GM12878 (cell line): ENCODE measurements around the gene C12orf56. TPM values are rescaled to one million over a fixed set of nuclear protein-coding genes. Genes with fewer than 3 reads are reported as not detected.

ENCODE experiments used
- EGR1 ChIP-seq, 2 experiments: IDR thresholded peaks; 1 replicate in 1 of 2; 2 replicates in 1 of 2; pipeline ENCODE4 v1.6.1; 2011 to 2012; ENCODE audit warnings: low read depth in 2 of 2, low read length in 2 of 2, borderline replicate concordance in 1 of 2, mild to moderate bottlenecking in 1 of 2, moderate library complexity in 1 of 2
- KLF5 ChIP-seq: fragments of 450-650 bp; IDR thresholded peaks from 2 replicates; pipeline ENCODE4 v1.6.1; 2014; ENCODE audit warnings: mild to moderate bottlenecking; ENCODE audit not compliant: partially characterized antibody
- MTA3 ChIP-seq: IDR thresholded peaks from 2 replicates; pipeline ENCODE4 v1.6.1; 2012; ENCODE audit warnings: low read length, inconsistent platforms, borderline replicate concordance
- NBN ChIP-seq: fragments of 450-650 bp; IDR thresholded peaks from 2 replicates; pipeline ENCODE4 v1.6.1; 2016
- NFYB ChIP-seq: IDR thresholded peaks from 2 replicates; pipeline ENCODE4 v1.6.1; 2011; ENCODE audit warnings: low read depth, mild to moderate bottlenecking, low read length, improper control_type of control experiment, moderate library complexity; ENCODE audit not compliant: insufficient read depth
- POU2F2 ChIP-seq: IDR thresholded peaks from 3 replicates; pipeline ENCODE4 v1.6.1; 2011; ENCODE audit warnings: low read depth, mild to moderate bottlenecking, low read length, borderline replicate concordance
- SMAD5 ChIP-seq: IDR thresholded peaks from 2 replicates; pipeline ENCODE4 v1.6.1; 2016; ENCODE audit warnings: antibody characterized with exemption, low read depth
- SMARCA5 ChIP-seq: fragments of 450-650 bp; IDR thresholded peaks from 2 replicates; pipeline ENCODE4 v1.6.1; 2017; ENCODE audit warnings: mild to moderate bottlenecking
- SP1 ChIP-seq: IDR thresholded peaks from one replicate; pipeline ENCODE4 v1.6.1; 2011; ENCODE audit warnings: low read depth, low read length
- ZNF24 ChIP-seq: fragments of 450-650 bp; IDR thresholded peaks from 2 replicates; pipeline ENCODE4 v1.6.1; 2017; ENCODE audit warnings: antibody characterized with exemption, mild to moderate bottlenecking
- polyA plus RNA-seq, 11 experiments: library from polyadenylated mRNA; depleted of rRNA in 4 of 11; unstranded in 6 of 11; stranded (reverse) in 5 of 11; fragments of >200 nt; fragmentation: Nextera tagmentation in 4 of 11; fragmentation: Illumina TruSeq in 1 of 11; extraction: Ambion mirVana in 4 of 11; extraction: Trizol in 1 of 11; gene quantifications; 1 replicate in 1 of 11; 2 replicates in 10 of 11; pipeline versions ENCODE4 v1.2.1 to v1.2.3, GENCODE V29; 2011 to 2016; ENCODE audit warnings: inconsistent platforms in 2 of 11, missing spikeins in 2 of 11, low read depth in 1 of 11
- total RNA-seq, 4 experiments: library from RNA; depleted of rRNA in 3 of 4; stranded (reverse); fragments of >200 nt in 3 of 4; fragmentation: Illumina TruSeq in 1 of 4; extraction: Trizol in 1 of 4; gene quantifications; 2 replicates each; pipeline versions ENCODE4 v1.2.1 to v1.2.3, GENCODE V29; 2013 to 2021
- TF ChIP-seq, protein P1 (sequence below), 3 experiments: IDR thresholded peaks in 2 of 3; conservative IDR thresholded peaks in 1 of 3; 2 replicates each; pipeline ENCODE4 v1.5.1; 2011; ENCODE audit warnings: low read depth in 3 of 3, low read length in 3 of 3, mild to moderate bottlenecking in 3 of 3, control low read depth in 2 of 3, moderate library complexity in 2 of 3, inconsistent platforms in 1 of 3, mixed read lengths in 1 of 3; ENCODE audit not compliant: control insufficient read depth in 2 of 3, insufficient read depth in 1 of 3; ENCODE audit errors: extremely low read depth in 1 of 3
- TF ChIP-seq, protein P2 (sequence below): IDR thresholded peaks from 2 replicates; pipeline ENCODE4 v1.6.1; 2012; ENCODE audit warnings: low read length, inconsistent platforms
- TF ChIP-seq, protein P3 (sequence below): fragments of 450-650 bp; IDR thresholded peaks from 2 replicates; pipeline ENCODE4 v1.6.1; 2018; ENCODE audit warnings: borderline replicate concordance, mild to moderate bottlenecking; ENCODE audit not compliant: partially characterized antibody
- TF ChIP-seq, protein P4 (sequence below): fragments of 450-650 bp; IDR thresholded peaks from 2 replicates; pipeline ENCODE4 v1.6.1; 2017; ENCODE audit warnings: low read depth, mild to moderate bottlenecking, moderate library complexity
- TF ChIP-seq, protein P5 (sequence below): fragments of 450-650 bp; IDR thresholded peaks from 2 replicates; pipeline ENCODE4 v1.6.1; 2017; ENCODE audit warnings: mild to moderate bottlenecking, low read depth, inconsistent platforms; ENCODE audit not compliant: poor library complexity, severe bottlenecking
- TF ChIP-seq, protein P6 (sequence below): fragments of 450-650 bp; IDR thresholded peaks from 2 replicates; pipeline ENCODE4 v1.6.1; 2016; ENCODE audit warnings: mild to moderate bottlenecking
- TF ChIP-seq, protein P7 (sequence below): IDR thresholded peaks from 2 replicates; pipeline ENCODE4 v1.6.1; 2012; ENCODE audit warnings: low read depth, low read length, improper control_type of control experiment

The C12orf56 gene
- total and polyA plus RNA-seq, 10 of the 15 experiments (the other 5 are each of a cell fraction or from before 2014, with no cell fraction given): not detected

DNA sequence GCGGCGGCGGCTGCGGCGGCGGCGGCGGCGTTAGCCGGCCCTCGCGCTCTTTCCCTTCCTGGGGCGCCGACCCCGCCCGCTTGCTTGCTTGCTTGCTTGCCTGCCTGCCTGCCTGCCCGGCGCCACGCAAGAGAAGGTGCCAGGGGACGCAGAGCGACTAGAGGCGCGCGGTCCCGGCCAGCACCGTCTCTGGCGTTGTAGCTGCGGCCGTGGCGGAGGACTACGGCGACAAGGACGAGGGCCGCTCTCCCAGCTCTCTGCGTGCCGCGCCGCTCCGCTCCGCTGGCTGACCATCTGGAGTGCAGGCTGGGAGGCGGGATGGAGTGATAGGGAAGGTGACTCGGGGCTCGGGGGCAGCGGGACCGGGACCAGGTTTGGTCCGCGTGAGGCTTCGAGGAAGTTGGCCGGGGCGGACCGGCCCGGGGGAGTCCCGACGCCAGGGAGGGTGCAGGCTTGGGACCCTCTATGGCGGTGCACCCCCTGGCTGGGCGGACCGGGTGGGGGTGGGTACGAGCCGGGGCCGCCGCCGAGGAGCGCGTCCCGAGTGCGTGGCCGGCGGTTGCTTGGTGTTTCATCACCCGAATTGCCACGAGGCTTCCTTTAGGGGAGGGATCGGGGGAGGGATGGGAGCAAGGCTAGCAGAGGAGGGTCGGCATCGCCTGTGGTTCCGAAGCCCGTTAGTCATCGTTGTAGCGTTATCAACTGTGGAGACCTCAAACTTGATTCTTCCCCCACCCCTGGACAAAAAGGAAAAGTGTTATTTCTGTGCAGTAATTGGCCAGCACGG is 14.1 kb upstream of the C12orf56 start (continued):
- TF ChIP-seq, protein P1, sequence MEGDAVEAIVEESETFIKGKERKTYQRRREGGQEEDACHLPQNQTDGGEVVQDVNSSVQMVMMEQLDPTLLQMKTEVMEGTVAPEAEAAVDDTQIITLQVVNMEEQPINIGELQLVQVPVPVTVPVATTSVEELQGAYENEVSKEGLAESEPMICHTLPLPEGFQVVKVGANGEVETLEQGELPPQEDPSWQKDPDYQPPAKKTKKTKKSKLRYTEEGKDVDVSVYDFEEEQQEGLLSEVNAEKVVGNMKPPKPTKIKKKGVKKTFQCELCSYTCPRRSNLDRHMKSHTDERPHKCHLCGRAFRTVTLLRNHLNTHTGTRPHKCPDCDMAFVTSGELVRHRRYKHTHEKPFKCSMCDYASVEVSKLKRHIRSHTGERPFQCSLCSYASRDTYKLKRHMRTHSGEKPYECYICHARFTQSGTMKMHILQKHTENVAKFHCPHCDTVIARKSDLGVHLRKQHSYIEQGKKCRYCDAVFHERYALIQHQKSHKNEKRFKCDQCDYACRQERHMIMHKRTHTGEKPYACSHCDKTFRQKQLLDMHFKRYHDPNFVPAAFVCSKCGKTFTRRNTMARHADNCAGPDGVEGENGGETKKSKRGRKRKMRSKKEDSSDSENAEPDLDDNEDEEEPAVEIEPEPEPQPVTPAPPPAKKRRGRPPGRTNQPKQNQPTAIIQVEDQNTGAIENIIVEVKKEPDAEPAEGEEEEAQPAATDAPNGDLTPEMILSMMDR (IDR thresholded peaks at IDR 0.05 in 2 of 3, conservative IDR thresholded peaks at IDR 0.05 in 1 of 3; ENCODE audit: control insufficient read depth in 2 of 3, extremely low read depth in 1 of 3, insufficient read depth in 1 of 3, low read depth in 3 of 3, low read length in 3 of 3): no peak
- TF ChIP-seq ZNF24 (no peak), POU2F2 (no peak), NBN (peak; percentile 27; the same call in 1 of the 2 replicates), SP1 (no peak), KLF5 (no peak), NFYB (no peak), SMARCA5 (peak; percentile 26; the same call in 1 of the 2 replicates), EGR1 (IDR thresholded peaks at IDR 0.05; ENCODE audit: borderline replicate concordance in 1 of 2, low read depth in 2 of 2, low read length in 2 of 2) (no peak), SMAD5 (no peak), MTA3 (no peak)
- TF ChIP-seq, protein P2, sequence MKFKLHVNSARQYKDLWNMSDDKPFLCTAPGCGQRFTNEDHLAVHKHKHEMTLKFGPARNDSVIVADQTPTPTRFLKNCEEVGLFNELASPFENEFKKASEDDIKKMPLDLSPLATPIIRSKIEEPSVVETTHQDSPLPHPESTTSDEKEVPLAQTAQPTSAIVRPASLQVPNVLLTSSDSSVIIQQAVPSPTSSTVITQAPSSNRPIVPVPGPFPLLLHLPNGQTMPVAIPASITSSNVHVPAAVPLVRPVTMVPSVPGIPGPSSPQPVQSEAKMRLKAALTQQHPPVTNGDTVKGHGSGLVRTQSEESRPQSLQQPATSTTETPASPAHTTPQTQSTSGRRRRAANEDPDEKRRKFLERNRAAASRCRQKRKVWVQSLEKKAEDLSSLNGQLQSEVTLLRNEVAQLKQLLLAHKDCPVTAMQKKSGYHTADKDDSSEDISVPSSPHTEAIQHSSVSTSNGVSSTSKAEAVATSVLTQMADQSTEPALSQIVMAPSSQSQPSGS: no peak
- TF ChIP-seq, protein P3, sequence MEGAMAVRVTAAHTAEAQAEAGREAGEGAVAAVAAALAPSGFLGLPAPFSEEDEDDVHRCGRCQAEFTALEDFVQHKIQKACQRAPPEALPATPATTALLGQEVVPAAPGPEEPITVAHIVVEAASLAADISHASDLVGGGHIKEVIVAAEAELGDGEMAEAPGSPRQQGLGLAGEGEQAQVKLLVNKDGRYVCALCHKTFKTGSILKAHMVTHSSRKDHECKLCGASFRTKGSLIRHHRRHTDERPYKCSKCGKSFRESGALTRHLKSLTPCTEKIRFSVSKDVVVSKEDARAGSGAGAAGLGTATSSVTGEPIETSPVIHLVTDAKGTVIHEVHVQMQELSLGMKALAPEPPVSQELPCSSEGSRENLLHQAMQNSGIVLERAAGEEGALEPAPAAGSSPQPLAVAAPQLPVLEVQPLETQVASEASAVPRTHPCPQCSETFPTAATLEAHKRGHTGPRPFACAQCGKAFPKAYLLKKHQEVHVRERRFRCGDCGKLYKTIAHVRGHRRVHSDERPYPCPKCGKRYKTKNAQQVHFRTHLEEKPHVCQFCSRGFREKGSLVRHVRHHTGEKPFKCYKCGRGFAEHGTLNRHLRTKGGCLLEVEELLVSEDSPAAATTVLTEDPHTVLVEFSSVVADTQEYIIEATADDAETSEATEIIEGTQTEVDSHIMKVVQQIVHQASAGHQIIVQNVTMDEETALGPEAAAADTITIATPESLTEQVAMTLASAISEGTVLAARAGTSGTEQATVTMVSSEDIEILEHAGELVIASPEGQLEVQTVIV: no peak
- TF ChIP-seq, protein P4, sequence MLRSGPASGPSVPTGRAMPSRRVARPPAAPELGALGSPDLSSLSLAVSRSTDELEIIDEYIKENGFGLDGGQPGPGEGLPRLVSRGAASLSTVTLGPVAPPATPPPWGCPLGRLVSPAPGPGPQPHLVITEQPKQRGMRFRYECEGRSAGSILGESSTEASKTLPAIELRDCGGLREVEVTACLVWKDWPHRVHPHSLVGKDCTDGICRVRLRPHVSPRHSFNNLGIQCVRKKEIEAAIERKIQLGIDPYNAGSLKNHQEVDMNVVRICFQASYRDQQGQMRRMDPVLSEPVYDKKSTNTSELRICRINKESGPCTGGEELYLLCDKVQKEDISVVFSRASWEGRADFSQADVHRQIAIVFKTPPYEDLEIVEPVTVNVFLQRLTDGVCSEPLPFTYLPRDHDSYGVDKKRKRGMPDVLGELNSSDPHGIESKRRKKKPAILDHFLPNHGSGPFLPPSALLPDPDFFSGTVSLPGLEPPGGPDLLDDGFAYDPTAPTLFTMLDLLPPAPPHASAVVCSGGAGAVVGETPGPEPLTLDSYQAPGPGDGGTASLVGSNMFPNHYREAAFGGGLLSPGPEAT: no peak
- TF ChIP-seq, protein P5, sequence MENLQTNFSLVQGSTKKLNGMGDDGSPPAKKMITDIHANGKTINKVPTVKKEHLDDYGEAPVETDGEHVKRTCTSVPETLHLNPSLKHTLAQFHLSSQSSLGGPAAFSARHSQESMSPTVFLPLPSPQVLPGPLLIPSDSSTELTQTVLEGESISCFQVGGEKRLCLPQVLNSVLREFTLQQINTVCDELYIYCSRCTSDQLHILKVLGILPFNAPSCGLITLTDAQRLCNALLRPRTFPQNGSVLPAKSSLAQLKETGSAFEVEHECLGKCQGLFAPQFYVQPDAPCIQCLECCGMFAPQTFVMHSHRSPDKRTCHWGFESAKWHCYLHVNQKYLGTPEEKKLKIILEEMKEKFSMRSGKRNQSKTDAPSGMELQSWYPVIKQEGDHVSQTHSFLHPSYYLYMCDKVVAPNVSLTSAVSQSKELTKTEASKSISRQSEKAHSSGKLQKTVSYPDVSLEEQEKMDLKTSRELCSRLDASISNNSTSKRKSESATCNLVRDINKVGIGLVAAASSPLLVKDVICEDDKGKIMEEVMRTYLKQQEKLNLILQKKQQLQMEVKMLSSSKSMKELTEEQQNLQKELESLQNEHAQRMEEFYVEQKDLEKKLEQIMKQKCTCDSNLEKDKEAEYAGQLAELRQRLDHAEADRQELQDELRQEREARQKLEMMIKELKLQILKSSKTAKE: no peak
- TF ChIP-seq, protein P6, sequence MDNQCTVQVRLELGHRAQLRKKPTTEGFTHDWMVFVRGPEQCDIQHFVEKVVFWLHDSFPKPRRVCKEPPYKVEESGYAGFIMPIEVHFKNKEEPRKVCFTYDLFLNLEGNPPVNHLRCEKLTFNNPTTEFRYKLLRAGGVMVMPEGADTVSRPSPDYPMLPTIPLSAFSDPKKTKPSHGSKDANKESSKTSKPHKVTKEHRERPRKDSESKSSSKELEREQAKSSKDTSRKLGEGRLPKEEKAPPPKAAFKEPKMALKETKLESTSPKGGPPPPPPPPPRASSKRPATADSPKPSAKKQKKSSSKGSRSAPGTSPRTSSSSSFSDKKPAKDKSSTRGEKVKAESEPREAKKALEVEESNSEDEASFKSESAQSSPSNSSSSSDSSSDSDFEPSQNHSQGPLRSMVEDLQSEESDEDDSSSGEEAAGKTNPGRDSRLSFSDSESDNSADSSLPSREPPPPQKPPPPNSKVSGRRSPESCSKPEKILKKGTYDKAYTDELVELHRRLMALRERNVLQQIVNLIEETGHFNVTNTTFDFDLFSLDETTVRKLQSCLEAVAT: 0 out of 2 replicates have a peak, but pooled peaks have one; percentile 20
- TF ChIP-seq, protein P7, sequence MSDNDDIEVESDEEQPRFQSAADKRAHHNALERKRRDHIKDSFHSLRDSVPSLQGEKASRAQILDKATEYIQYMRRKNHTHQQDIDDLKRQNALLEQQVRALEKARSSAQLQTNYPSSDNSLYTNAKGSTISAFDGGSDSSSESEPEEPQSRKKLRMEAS: no peak; the same call in 1 of the 2 replicates
